GM12801 (cell line): Measurements from ENCODE around the gene RNF227.

Source experiments
- CTCF ChIP-seq: IDR thresholded peaks from one replicate; pipeline ENCODE4 v1.5.1; 2011; ENCODE audit warnings: control low read depth; ENCODE audit not compliant: insufficient read length; ENCODE audit errors: extremely low read depth

The RNF227 gene

GRCh38 chr17:7886227-7887037, 29.7 kb downstream of the RNF227 start:
- TF ChIP-seq CTCF: no peak

- TF ChIP-seq CTCF: no peak
Measured at GRCh38 chr17:7885367-7886226, 30.5 kb downstream of the RNF227 start.

- no peak for TF ChIP-seq CTCF
Measured at GRCh38 chr17:7884581-7885366, 31.3 kb downstream of the RNF227 start.

GRCh38 chr17:7883781-7884386, 32.2 kb downstream of the RNF227 start:
- TF ChIP-seq CTCF: no peak

GRCh38 chr17:7882629-7883028, 33.5 kb downstream of the RNF227 start:
- TF ChIP-seq CTCF: no peak

GRCh38 chr17:7882068-7882467, 34.0 kb downstream of the RNF227 start:
- no peak for TF ChIP-seq CTCF
